CD14-positive monocyte (primary cell): ENCODE data around the gene CREBZF. TPM values are rescaled to one million over a fixed set of nuclear protein-coding genes. Genes with fewer than 3 reads are reported as not detected.

Experiments used
- DNase-seq, 3 donors: peaks; one replicate each; pipeline ENCODE4 v3.0.0-alpha.2; 2011 to 2022
- H2AFZ ChIP-seq: 2 replicates; pipeline ENCODE4 v1.6.0; 2012; ENCODE audit warnings: mild to moderate bottlenecking, low read depth, low read length, inconsistent platforms; ENCODE audit not compliant: insufficient read depth, poor library complexity, severe bottlenecking
- H3K27ac ChIP-seq, 2 donors: 1 replicate in 1 of 2; 2 replicates in 1 of 2; pipeline ENCODE4 v1.5.1; 2012 to 2013; ENCODE audit warnings: low read length in 2 of 2, control low read depth in 1 of 2, inconsistent platforms in 1 of 2, low read depth in 1 of 2, mild to moderate bottlenecking in 1 of 2
- H3K27me3 ChIP-seq, 2 donors: one replicate each; pipeline versions ENCODE4 v1.6.0 to v1.6.1; 2011 to 2013; ENCODE audit warnings: low read length in 2 of 2; ENCODE audit not compliant: control insufficient read depth in 2 of 2, insufficient read depth in 2 of 2
- H3K36me3 ChIP-seq, 2 donors: replicated peaks in 1 of 2; 1 replicate in 1 of 2; 2 replicates in 1 of 2; pipeline versions ENCODE4 v1.5.1 to v1.6.1; 2012 to 2013; ENCODE audit warnings: low read length in 2 of 2, control low read depth in 1 of 2, inconsistent platforms in 1 of 2, mild to moderate bottlenecking in 1 of 2; ENCODE audit not compliant: insufficient read depth in 2 of 2, control insufficient read depth in 1 of 2
- H3K4me1 ChIP-seq, 2 donors: 1 replicate in 1 of 2; 2 replicates in 1 of 2; pipeline versions ENCODE4 v1.5.1 to v1.6.1; 2012 to 2013; ENCODE audit warnings: low read length in 2 of 2, control low read depth in 1 of 2, inconsistent platforms in 1 of 2, mild to moderate bottlenecking in 1 of 2, moderate library complexity in 1 of 2; ENCODE audit not compliant: insufficient read depth in 2 of 2, control insufficient read depth in 1 of 2
- H3K4me2 ChIP-seq: replicated peaks from 2 replicates; pipeline ENCODE3; 2012; ENCODE audit warnings: low read length, moderate library complexity, mild to moderate bottlenecking; ENCODE audit not compliant: poor library complexity, severe bottlenecking; ENCODE audit errors: extremely low read depth
- H3K4me3 ChIP-seq, 3 experiments: fragments of 200-600 bp in 1 of 3; sonication (generic) in 1 of 3; replicated peaks in 1 of 3; 1 replicate in 2 of 3; 2 replicates in 1 of 3; pipeline ENCODE4 v1.5.1; 2011 to 2013; ENCODE audit warnings: low read length in 3 of 3, mild to moderate bottlenecking in 3 of 3, control low read depth in 2 of 3, low read depth in 2 of 3, inconsistent platforms in 1 of 3, moderate library complexity in 1 of 3
- H3K79me2 ChIP-seq: 2 replicates; pipeline ENCODE4 v1.6.0; 2012; ENCODE audit warnings: mild to moderate bottlenecking, control low read depth, inconsistent platforms, low read length, moderate library complexity; ENCODE audit not compliant: insufficient read depth
- H3K9ac ChIP-seq: 2 replicates; pipeline ENCODE4 v1.6.0; 2017; ENCODE audit warnings: low read length, mild to moderate bottlenecking; ENCODE audit not compliant: insufficient read depth, poor library complexity, severe bottlenecking
- H3K9me3 ChIP-seq, 2 donors: replicated peaks in 1 of 2; 1 replicate in 1 of 2; 2 replicates in 1 of 2; pipeline versions ENCODE4 v1.5.1 to v1.6.1; 2012 to 2013; ENCODE audit warnings: low read length in 2 of 2, control low read depth in 1 of 2; ENCODE audit not compliant: control insufficient read depth in 1 of 2, insufficient read depth in 1 of 2
- H4K20me1 ChIP-seq: 2 replicates; pipeline ENCODE4 v1.6.0; 2012; ENCODE audit warnings: mild to moderate bottlenecking, low read length, control low read depth, moderate library complexity; ENCODE audit not compliant: insufficient read depth
- H3K27ac Mint-ChIP-seq, 7 donors: one replicate each; pipeline ENCODE4 v1.8.0; 2020; ENCODE audit warnings: mild to moderate bottlenecking in 7 of 7, mixed read lengths in 7 of 7, moderate library complexity in 6 of 7, inconsistent platforms in 2 of 7
- H3K27me3 Mint-ChIP-seq, 3 donors: one replicate each; pipeline ENCODE4 v1.8.0; 2021 to 2022; ENCODE audit warnings: low read depth in 3 of 3, mild to moderate bottlenecking in 3 of 3, mixed read lengths in 3 of 3, moderate library complexity in 3 of 3, inconsistent platforms in 1 of 3
- H3K36me3 Mint-ChIP-seq, 2 donors: one replicate each; pipeline ENCODE4 v1.8.0; 2020; ENCODE audit warnings: mixed read lengths in 2 of 2, inconsistent platforms in 1 of 2, mild to moderate bottlenecking in 1 of 2
- H3K4me1 Mint-ChIP-seq: one replicate; pipeline ENCODE4 v1.8.0; 2020; ENCODE audit warnings: mild to moderate bottlenecking, mixed read lengths
- H3K4me3 Mint-ChIP-seq, 2 donors: one replicate each; pipeline ENCODE4 v1.8.0; 2020; ENCODE audit warnings: mild to moderate bottlenecking in 2 of 2, mixed read lengths in 2 of 2, moderate library complexity in 1 of 2
- H3K9me3 Mint-ChIP-seq, 7 donors: one replicate each; pipeline ENCODE4 v1.8.0; 2020 to 2022; ENCODE audit warnings: mixed read lengths in 7 of 7, mild to moderate bottlenecking in 6 of 7, moderate library complexity in 6 of 7, inconsistent platforms in 2 of 7
- CTCF ChIP-seq: fragments of 200-600 bp; IDR thresholded peaks from one replicate; pipeline ENCODE4 v1.8.0; 2022; ENCODE audit warnings: antibody characterized with exemption, mild to moderate bottlenecking
- WGBS: methylation state at CpG from one replicate; pipeline ENCODE4 v1.1.5; 2013; ENCODE audit warnings: missing lambda C conversion rate; ENCODE audit not compliant: insufficient coverage; 5-methylcytosine and 5-hydroxymethylcytosine counted together
- intact Hi-C, 2 donors: fragments of 100-400 bp; cut with micrococcal nuclease; formaldehyde crosslinking; loops; one replicate each; pipeline versions ENCODE4 v1.15.0 to v1.15.1; 2023
- polyA plus RNA-seq, 3 donors: library from polyadenylated mRNA; depleted of rRNA in 1 of 3; unstranded in 2 of 3; stranded (reverse) in 1 of 3; fragments of 300-500 nt in 2 of 3; fragments of >200 nt in 1 of 3; fragmentation: Illumina TruSeq in 2 of 3; gene quantifications; 1 replicate in 2 of 3; 2 replicates in 1 of 3; pipeline ENCODE4 v1.2.3, GENCODE V29; 2012 to 2021

Gene CREBZF
- polyA plus RNA-seq, 3 donors, result 3.1 to 35.4 (median 3.9) TPM

GRCh38 chr11:85699957-85700741 lies 35.2 kb upstream of the CREBZF start:
- Histone ChIP-seq H4K20me1 (no peaks in the 10 kb centered on the region), H3K27me3 (no peaks in the 10 kb centered on the region), H3K4me3 (no peak overlapping the region), H3K9me3 (no peaks in the 10 kb centered on the region), H3K4me1 (peaks cover 9 to 13% of the 10 kb centered on the region in 2 donors), H3K36me3 (no peaks in the 10 kb centered on the region), H2AFZ (peak overlapping the region; percentile 17), H3K4me2 (peak overlapping the region; percentile 10), H3K79me2 (no peaks in the 10 kb centered on the region), H3K27ac (no peak overlapping the region), H3K9ac (no peak overlapping the region)
- H3K4me1 Mint-ChIP-seq, result peaks cover 16% of the 10 kb centered on the region
- peak overlapping the region in 1 of 7 donors; percentile 2 for H3K27ac Mint-ChIP-seq
- peaks cover 0 to 1% (median 0%) of the 10 kb centered on the region in 3 donors for H3K27me3 Mint-ChIP-seq
- no peaks in the 10 kb centered on the region for H3K36me3 Mint-ChIP-seq
- DNase-seq, result no peak
- intact Hi-C loops, result no loop called here
- WGBS, result no CpG with 5 or more reads among the region's 2 CpGs
- H3K9me3 Mint-ChIP-seq, result peaks cover 0 to 2% (median 0%) of the 10 kb centered on the region in 7 donors
- H3K4me3 Mint-ChIP-seq, result peak overlapping the region in 1 of 2 donors; percentile 32
- TF ChIP-seq CTCF, result no peak

- Histone ChIP-seq H3K27ac (no peak overlapping the region), H3K4me1 (peaks cover 9 to 13% of the 10 kb centered on the region in 2 donors), H3K9me3 (no peaks in the 10 kb centered on the region), H2AFZ (no peak overlapping the region), H3K4me3 (no peak overlapping the region), H4K20me1 (no peaks in the 10 kb centered on the region), H3K79me2 (no peaks in the 10 kb centered on the region), H3K27me3 (no peaks in the 10 kb centered on the region), H3K36me3 (no peaks in the 10 kb centered on the region), H3K4me2 (no peak overlapping the region), H3K9ac (no peak overlapping the region)
- Mint-ChIP-seq H3K4me3 (no peak overlapping the region), H3K27ac (no peak overlapping the region), H3K9me3 (peaks cover 0 to 2% (median 0%) of the 10 kb centered on the region in 7 donors), H3K27me3 (peaks cover 0 to 1% (median 0%) of the 10 kb centered on the region in 3 donors), H3K36me3 (no peaks in the 10 kb centered on the region), H3K4me1 (peaks cover 16% of the 10 kb centered on the region)
- DNase-seq, result no peak
- TF ChIP-seq CTCF, result no peak
- intact Hi-C loops, result no loop called here
- WGBS, result no CpG with 5 or more reads among the region's 1 CpG
Observed at GRCh38 chr11:85698195-85698594, 33.3 kb upstream of the CREBZF start.
